Uterus (tissue), 4 donors: ENCODE measurements around the gene MUC13. TPM values are rescaled to one million over a fixed set of nuclear protein-coding genes. Genes with fewer than 3 reads are reported as not detected.

ENCODE experiments used
- DNase-seq, 2 donors: peaks; one replicate each; pipeline ENCODE4 v3.0.0-alpha.2; 2019 to 2020
- H3K27ac ChIP-seq, 2 donors: fragments of 200-600 bp; sonication (generic); 1 replicate in 1 of 2; 2 replicates in 1 of 2; pipeline ENCODE4 v1.5.1; 2016 to 2018
- H3K27me3 ChIP-seq, 2 donors: fragments of 200-600 bp; sonication (generic); one replicate each; pipeline ENCODE4 v1.5.1; 2018 to 2019; ENCODE audit warnings: control low read depth in 1 of 2
- H3K36me3 ChIP-seq, 2 donors: fragments of 200-600 bp; sonication (generic); one replicate each; pipeline ENCODE4 v1.5.1; 2019; ENCODE audit warnings: control low read depth in 1 of 2
- H3K4me1 ChIP-seq, 2 donors: fragments of 200-600 bp; sonication (generic); one replicate each; pipeline ENCODE4 v1.5.1; 2018 to 2019; ENCODE audit warnings: control low read depth in 1 of 2
- H3K4me3 ChIP-seq, 2 donors: fragments of 200-600 bp; sonication (generic); 1 replicate in 1 of 2; 2 replicates in 1 of 2; pipeline ENCODE4 v1.5.1; 2018 to 2019; ENCODE audit warnings: mild to moderate bottlenecking in 1 of 2
- H3K9me3 ChIP-seq, 2 donors: fragments of 200-600 bp; sonication (generic); one replicate each; pipeline ENCODE4 v1.5.1; 2019; ENCODE audit warnings: control low read depth in 1 of 2
- POLR2A ChIP-seq, 2 donors: fragments of 450-650 bp; IDR thresholded peaks; one replicate each; pipeline ENCODE4 v1.6.1; 2016; ENCODE audit warnings: antibody characterized with exemption in 2 of 2, mild to moderate bottlenecking in 1 of 2, moderate library complexity in 1 of 2
- intact Hi-C: fragments of 100-400 bp; cut with DNase I; formaldehyde crosslinking; loops from one replicate; pipeline ENCODE4 v1.15.1; 2023; ENCODE audit warnings: low total_unique reads
- total RNA-seq, 4 donors: library from RNA; depleted of rRNA in 3 of 4; stranded (reverse); fragments of >200 nt in 3 of 4; gene quantifications; one replicate each; pipeline versions ENCODE4 v1.1.0 to v1.2.4, GENCODE V29; 2014 to 2023
- TF ChIP-seq, protein P1 (sequence below), 4 experiments: fragments of 200-600 bp in 2 of 4; fragments of 450-650 bp in 2 of 4; sonication (generic) in 2 of 4; IDR thresholded peaks; one replicate each; pipeline ENCODE4 v1.5.1; 2016 to 2019; ENCODE audit warnings: antibody characterized with exemption in 4 of 4, mild to moderate bottlenecking in 2 of 4, moderate library complexity in 1 of 4
- donor health status: DM: yes; HTN: yes; CAD: no.

The MUC13 gene
- total RNA-seq, 4 donors from 2014 or later = 0.51 TPM; not detected in 3

DNA sequence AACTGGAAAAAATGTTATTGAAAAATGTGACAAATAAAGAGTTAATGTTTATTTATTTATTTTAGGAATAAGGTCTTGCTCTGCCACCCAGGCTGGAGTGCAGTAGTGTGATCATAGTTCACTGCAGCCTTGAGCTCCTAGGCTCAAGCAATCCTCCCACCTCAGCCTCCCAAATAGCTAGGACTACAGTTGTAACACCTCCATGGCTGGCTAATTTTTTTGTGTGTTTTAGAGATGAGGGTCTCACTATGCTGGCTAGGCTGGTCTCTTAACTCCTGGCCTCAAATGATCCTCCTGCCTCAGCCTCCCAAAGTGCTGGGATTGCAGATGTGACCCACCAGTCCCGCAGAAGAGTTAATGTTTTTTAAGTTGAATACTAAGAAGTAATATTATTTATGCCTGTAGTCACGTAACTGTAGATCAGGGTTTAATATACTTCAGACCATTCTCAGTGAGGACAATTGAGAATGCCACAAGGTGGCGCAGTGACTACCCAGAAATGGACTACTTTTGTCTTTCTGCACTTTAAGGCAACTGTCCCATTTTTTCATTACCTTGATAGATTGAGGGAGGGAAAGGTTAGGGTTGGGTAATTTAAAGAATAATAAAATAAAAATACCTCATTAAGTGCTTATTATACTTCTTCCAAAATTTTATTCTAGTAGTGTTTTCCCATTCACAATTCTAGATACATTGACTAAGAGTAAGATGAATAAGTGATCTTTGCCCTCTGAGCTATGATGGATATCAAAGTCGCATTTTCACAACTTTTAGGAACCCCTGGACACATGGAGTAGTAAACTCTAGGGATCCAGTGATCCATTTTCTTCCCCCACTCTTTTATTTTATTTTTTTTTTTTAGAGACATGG is 6.0 kb downstream of the MUC13 start:
- TF ChIP-seq POLR2A (IDR thresholded peaks at IDR 0.05) = no peak
- TF ChIP-seq, protein P1, sequence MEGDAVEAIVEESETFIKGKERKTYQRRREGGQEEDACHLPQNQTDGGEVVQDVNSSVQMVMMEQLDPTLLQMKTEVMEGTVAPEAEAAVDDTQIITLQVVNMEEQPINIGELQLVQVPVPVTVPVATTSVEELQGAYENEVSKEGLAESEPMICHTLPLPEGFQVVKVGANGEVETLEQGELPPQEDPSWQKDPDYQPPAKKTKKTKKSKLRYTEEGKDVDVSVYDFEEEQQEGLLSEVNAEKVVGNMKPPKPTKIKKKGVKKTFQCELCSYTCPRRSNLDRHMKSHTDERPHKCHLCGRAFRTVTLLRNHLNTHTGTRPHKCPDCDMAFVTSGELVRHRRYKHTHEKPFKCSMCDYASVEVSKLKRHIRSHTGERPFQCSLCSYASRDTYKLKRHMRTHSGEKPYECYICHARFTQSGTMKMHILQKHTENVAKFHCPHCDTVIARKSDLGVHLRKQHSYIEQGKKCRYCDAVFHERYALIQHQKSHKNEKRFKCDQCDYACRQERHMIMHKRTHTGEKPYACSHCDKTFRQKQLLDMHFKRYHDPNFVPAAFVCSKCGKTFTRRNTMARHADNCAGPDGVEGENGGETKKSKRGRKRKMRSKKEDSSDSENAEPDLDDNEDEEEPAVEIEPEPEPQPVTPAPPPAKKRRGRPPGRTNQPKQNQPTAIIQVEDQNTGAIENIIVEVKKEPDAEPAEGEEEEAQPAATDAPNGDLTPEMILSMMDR (IDR thresholded peaks at IDR 0.05) = peak; percentile 58 to 85 (median 61)
- Histone ChIP-seq H3K4me1 (no peaks in the 10 kb centered on the region), H3K27me3 (no peaks in the 10 kb centered on the region), H3K4me3 (no peak overlapping the region), H3K27ac (no peak overlapping the region), H3K9me3 (no peaks in the 10 kb centered on the region), H3K36me3 (no peaks in the 10 kb centered on the region)
- DNase-seq = peak; percentile 52 to 54
- intact Hi-C loops = no loop called here

DNA sequence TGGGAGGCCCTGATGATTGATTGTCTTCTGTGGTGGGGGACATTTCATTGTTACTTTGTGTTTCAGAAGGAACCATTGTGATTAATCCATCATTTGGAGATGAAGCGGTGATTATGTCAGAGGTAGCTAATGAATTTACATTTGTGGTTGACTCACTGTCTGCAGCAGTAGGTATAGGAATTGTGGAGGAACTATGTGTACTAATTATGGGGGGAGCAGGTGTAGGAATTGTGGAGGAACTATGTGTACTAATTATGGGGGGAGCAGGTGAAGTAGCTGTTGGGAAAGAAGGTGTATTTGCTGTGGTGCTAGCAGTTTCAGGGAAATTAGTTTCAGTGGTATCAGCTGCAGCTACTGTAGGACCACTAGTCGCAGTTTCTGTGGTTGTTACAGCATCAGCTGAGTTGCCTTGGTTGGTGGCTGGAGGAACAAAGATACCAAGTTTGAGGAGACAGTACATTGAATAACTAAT is 6.9 kb downstream of the MUC13 start:
- Histone ChIP-seq H3K4me1 (no peaks in the 10 kb centered on the region), H3K9me3 (no peaks in the 10 kb centered on the region), H3K27me3 (no peaks in the 10 kb centered on the region), H3K4me3 (no peak overlapping the region), H3K36me3 (no peaks in the 10 kb centered on the region), H3K27ac (no peak overlapping the region)
- TF ChIP-seq, protein P1 (IDR thresholded peaks at IDR 0.05) = no peak
- no peak for TF ChIP-seq POLR2A (IDR thresholded peaks at IDR 0.05)
- intact Hi-C loops = no loop called here
- no peak for DNase-seq

DNA sequence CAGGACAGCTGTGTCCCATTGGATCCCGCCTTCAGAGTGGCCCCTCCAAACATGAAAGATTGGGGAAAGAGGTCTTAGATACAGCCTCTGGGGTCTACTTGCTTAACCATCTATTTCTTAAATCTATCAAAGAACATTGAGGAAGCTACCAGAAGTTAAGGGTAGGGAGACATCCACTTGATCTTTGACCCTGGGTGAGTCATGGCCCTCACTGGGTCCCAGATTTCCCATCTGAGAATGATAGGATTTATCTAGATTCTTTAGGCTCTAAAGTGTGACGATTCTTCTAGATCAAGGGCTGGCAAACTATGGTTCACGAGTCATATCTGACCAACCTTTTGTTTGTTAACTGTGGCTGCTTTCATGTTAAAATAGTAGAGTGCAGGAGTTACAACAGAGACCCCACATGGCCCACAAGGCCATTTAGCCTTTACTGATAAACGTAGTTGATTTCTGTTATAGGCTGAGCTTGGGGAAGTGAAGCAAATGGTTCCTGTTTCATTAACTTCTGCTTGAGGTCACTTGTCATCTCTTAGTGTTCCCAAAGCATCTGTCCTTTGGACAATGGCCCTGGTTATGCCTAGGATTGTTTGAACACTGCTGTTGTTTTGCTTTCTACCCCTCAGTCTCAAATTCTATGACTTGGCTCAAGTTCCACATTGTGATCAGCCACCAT is 8.0 kb downstream of the MUC13 start:
- DNase-seq = no peak
- Histone ChIP-seq H3K4me1 (no peaks in the 10 kb centered on the region), H3K27ac (no peak overlapping the region), H3K27me3 (no peaks in the 10 kb centered on the region), H3K4me3 (no peak overlapping the region), H3K36me3 (no peaks in the 10 kb centered on the region), H3K9me3 (no peaks in the 10 kb centered on the region)
- no peak for TF ChIP-seq POLR2A (IDR thresholded peaks at IDR 0.05)
- TF ChIP-seq, protein P1 (IDR thresholded peaks at IDR 0.05) = no peak
- intact Hi-C loops = no loop called here

DNA sequence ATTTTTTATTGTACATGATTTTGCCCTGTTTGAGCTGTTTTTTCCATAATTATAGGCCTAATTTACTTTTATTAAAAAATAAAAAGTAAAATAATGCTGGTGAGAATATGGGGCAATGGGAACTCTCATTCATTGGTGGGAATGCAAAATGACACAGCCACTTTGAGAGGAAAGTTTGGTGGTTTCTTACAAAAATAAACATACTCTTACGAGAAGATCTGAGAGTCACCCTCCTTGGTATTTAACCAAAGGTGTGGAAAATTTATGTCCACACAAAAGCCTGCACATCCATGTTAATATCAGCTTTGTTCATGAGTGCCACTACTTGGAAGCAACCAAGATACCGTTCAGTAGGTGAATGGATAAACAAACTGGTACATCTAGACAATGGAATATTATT is 9.8 kb downstream of the MUC13 start:
- Histone ChIP-seq H3K4me3 (no peak overlapping the region), H3K27me3 (no peaks in the 10 kb centered on the region), H3K36me3 (no peaks in the 10 kb centered on the region), H3K27ac (no peak overlapping the region), H3K4me1 (no peaks in the 10 kb centered on the region), H3K9me3 (no peaks in the 10 kb centered on the region)
- intact Hi-C loops = no loop called here
- DNase-seq = no peak
- no peak for TF ChIP-seq POLR2A (IDR thresholded peaks at IDR 0.05)
- TF ChIP-seq, protein P1 (IDR thresholded peaks at IDR 0.05) = no peak

DNA sequence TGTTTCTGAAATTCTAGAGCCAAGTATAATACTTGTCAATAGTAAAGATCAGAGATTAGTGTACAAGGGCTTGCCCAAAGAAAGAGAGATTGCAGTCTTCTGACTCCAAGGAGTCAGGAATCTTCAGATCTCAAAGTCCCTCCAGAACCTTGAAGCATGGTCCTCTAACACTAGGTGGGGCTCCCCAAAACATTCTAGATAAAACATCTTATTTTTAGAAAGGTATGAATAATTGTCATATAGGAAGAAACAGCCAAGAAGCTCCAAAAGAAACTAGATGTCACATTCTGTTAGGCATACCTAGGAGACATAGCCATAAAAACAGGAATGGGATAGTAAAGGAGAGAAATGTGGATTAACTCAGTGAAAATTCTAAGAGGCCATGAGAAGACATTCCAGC is 10.7 kb downstream of the MUC13 start:
- Histone ChIP-seq H3K27ac (no peak overlapping the region), H3K4me1 (no peaks in the 10 kb centered on the region), H3K4me3 (no peak overlapping the region), H3K36me3 (no peaks in the 10 kb centered on the region), H3K27me3 (no peaks in the 10 kb centered on the region), H3K9me3 (no peaks in the 10 kb centered on the region)
- no peak for TF ChIP-seq POLR2A (IDR thresholded peaks at IDR 0.05)
- TF ChIP-seq, protein P1 (IDR thresholded peaks at IDR 0.05) = no peak
- DNase-seq = no peak
- intact Hi-C loops = no loop called here
